Endodermal cell (in vitro differentiated cells): ENCODE measurements around the gene DNASE2. TPM values are rescaled to one million over a fixed set of nuclear protein-coding genes. Genes with fewer than 3 reads are reported as not detected.

Source experiments
- DNase-seq: peaks from one replicate; pipeline ENCODE4 v3.0.0-alpha.2; 2017
- H3K27ac ChIP-seq: 2 replicates; pipeline ENCODE4 v1.5.1; 2013; ENCODE audit warnings: mild to moderate bottlenecking, low read depth, low read length, moderate library complexity
- H3K27me3 ChIP-seq: 2 replicates; pipeline ENCODE4 v1.6.1; 2013; ENCODE audit warnings: mild to moderate bottlenecking, low read length, moderate library complexity; ENCODE audit not compliant: insufficient read depth, control insufficient read depth, poor library complexity, severe bottlenecking
- H3K36me3 ChIP-seq: 2 replicates; pipeline ENCODE4 v1.7.0; 2013; ENCODE audit warnings: mild to moderate bottlenecking, low read length, moderate library complexity; ENCODE audit not compliant: control insufficient read depth, insufficient read depth
- H3K4me1 ChIP-seq: one replicate; pipeline ENCODE4 v1.7.0; 2013; ENCODE audit warnings: low read length; ENCODE audit not compliant: control insufficient read depth, insufficient read depth
- H3K4me3 ChIP-seq: 2 replicates; pipeline ENCODE4 v1.5.1; 2013; ENCODE audit warnings: mild to moderate bottlenecking, low read length, moderate library complexity
- H3K9ac ChIP-seq: 2 replicates; pipeline ENCODE4 v1.6.1; 2013; ENCODE audit warnings: mild to moderate bottlenecking, low read length, moderate library complexity; ENCODE audit not compliant: poor library complexity, severe bottlenecking; ENCODE audit errors: extremely low read depth
- H3K9me3 ChIP-seq: 2 replicates; pipeline ENCODE4 v1.6.1; 2013; ENCODE audit warnings: mild to moderate bottlenecking, low read length, moderate library complexity; ENCODE audit not compliant: control insufficient read depth
- H3K27ac Mint-ChIP-seq: 2 replicates; pipeline ENCODE4 v1.8.0; 2020; ENCODE audit warnings: mixed read lengths
- H3K27me3 Mint-ChIP-seq: 2 replicates; pipeline ENCODE4 v1.8.0; 2021; ENCODE audit warnings: mild to moderate bottlenecking, mixed read lengths; ENCODE audit not compliant: insufficient read depth
- H3K36me3 Mint-ChIP-seq: 2 replicates; pipeline ENCODE4 v1.8.0; 2020; ENCODE audit warnings: low read depth, mixed read lengths
- H3K4me1 Mint-ChIP-seq: 2 replicates; pipeline ENCODE4 v1.8.0; 2020; ENCODE audit warnings: mixed read lengths
- H3K4me3 Mint-ChIP-seq: 2 replicates; pipeline ENCODE4 v1.8.0; 2020; ENCODE audit warnings: mild to moderate bottlenecking, moderate library complexity, mixed read lengths
- H3K9me3 Mint-ChIP-seq: 2 replicates; pipeline ENCODE4 v1.8.0; 2020; ENCODE audit warnings: mild to moderate bottlenecking, mixed read lengths
- WGBS, 2 experiments: methylation state at CpG; one replicate each; pipeline versions ENCODE4 v1.1.5 to v1.1.7; 2013; ENCODE audit warnings: missing lambda C conversion rate in 2 of 2, mixed read lengths in 1 of 2; ENCODE audit not compliant: insufficient coverage in 1 of 2, insufficient read length in 1 of 2; 5-methylcytosine and 5-hydroxymethylcytosine counted together
- total RNA-seq, 2 donors: library from RNA; stranded (reverse); fragmentation: NEBNext Ultra II Directional in 1 of 2; extraction: Animal tissue kit (Norgen Biotek cat#: 25700) in 1 of 2; gene quantifications; 2 replicates in 1 of 2; 3 replicates in 1 of 2; pipeline ENCODE4 v1.2.1, GENCODE V29; 2021
- TF ChIP-seq, protein P1 (sequence below): fragments of 200-600 bp; sonication (generic); conservative IDR thresholded peaks from 2 replicates; pipeline ENCODE4 v1.5.0; 2021; ENCODE audit warnings: antibody characterized with exemption, mild to moderate bottlenecking

DNASE2 gene
- total RNA-seq, 2 donors from 2014 or later, result 20.8 to 32.3 TPM

DNA sequence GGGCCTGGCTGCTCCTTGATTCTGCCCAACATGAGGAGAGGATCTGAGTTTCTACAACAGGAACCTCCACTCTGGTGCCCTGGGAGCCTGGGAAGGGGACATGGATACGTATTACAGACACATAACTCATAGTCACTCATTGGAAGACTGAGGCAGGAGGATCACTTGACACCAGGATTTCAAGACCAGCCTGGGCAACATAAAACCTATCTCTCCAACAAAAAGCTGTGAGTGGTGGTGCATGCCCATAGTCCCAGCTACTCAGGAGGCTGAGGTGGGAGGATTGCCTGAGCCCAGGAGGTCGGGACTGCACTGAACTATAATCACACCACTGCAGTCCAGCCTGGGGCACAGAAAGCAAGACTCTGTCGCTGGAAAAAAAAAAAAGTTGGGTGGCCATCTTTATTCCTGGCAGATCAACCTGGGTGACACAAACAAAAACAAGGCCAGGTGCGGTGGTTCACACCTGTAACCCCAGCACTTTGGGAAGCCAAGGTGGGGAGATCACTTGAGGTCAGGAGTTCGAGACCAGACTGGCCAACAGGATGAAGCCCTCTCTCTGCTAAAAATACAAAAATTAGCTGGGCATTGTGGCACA lies 6.9 kb upstream of the DNASE2 start:
- no peak overlapping the region for H3K27ac ChIP-seq
- TF ChIP-seq, protein P1, sequence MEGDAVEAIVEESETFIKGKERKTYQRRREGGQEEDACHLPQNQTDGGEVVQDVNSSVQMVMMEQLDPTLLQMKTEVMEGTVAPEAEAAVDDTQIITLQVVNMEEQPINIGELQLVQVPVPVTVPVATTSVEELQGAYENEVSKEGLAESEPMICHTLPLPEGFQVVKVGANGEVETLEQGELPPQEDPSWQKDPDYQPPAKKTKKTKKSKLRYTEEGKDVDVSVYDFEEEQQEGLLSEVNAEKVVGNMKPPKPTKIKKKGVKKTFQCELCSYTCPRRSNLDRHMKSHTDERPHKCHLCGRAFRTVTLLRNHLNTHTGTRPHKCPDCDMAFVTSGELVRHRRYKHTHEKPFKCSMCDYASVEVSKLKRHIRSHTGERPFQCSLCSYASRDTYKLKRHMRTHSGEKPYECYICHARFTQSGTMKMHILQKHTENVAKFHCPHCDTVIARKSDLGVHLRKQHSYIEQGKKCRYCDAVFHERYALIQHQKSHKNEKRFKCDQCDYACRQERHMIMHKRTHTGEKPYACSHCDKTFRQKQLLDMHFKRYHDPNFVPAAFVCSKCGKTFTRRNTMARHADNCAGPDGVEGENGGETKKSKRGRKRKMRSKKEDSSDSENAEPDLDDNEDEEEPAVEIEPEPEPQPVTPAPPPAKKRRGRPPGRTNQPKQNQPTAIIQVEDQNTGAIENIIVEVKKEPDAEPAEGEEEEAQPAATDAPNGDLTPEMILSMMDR, result no peak
- Mint-ChIP-seq H3K27me3 (peaks cover 29% of the 10 kb centered on the region), H3K36me3 (peaks cover under 1% of the 10 kb centered on the region), H3K9me3 (peaks cover 21% of the 10 kb centered on the region), H3K4me1 (peaks cover 14% of the 10 kb centered on the region), H3K27ac (no peak overlapping the region), H3K4me3 (no peak overlapping the region)
- WGBS, 2 experiments, result 71 to 77% methylated on average over 5 of the region's 5 CpGs
- H3K9me3 ChIP-seq, result peaks cover 18% of the 10 kb centered on the region
- H3K4me3 ChIP-seq, result no peak overlapping the region
- no peak overlapping the region for H3K9ac ChIP-seq
- no peaks in the 10 kb centered on the region for H3K4me1 ChIP-seq
- H3K36me3 ChIP-seq, result peaks cover 1% of the 10 kb centered on the region
- DNase-seq, result no peak
- H3K27me3 ChIP-seq, result peaks cover 37% of the 10 kb centered on the region

- Mint-ChIP-seq H3K4me1 (peaks cover 14% of the 10 kb centered on the region), H3K27ac (peak within 1 kb of the TSS; percentile 26), H3K9me3 (peaks cover 26% of the 10 kb centered on the region), H3K27me3 (peaks cover 38% of the 10 kb centered on the region), H3K36me3 (no peaks in the 10 kb centered on the region), H3K4me3 (peak within 1 kb of the TSS; percentile 71)
- no peaks in the 10 kb centered on the region for H3K36me3 ChIP-seq
- TF ChIP-seq, protein P1, result no peak
- no peaks in the 10 kb centered on the region for H3K4me1 ChIP-seq
- H3K4me3 ChIP-seq, result peak within 1 kb of the TSS; percentile 77
- 68 to 81% methylated on average over 4 to 17 of the region's 17 CpGs for WGBS, 2 experiments
- DNase-seq, result no peak
- H3K9ac ChIP-seq, result peak within 1 kb of the TSS; percentile 20
- H3K27ac ChIP-seq, result no peak within 1 kb of the TSS
- peaks cover 18% of the 10 kb centered on the region for H3K9me3 ChIP-seq
- peaks cover 37% of the 10 kb centered on the region for H3K27me3 ChIP-seq
Measured at GRCh38 chr19:12886969-12887747, 5.9 kb upstream of the DNASE2 start, which contains the start of gene KLF1. Gene KLF1, minus strand, starts transcription at chr19:12887201. Its CDS starts 61 bp downstream, at chr19:12887140.

DNA sequence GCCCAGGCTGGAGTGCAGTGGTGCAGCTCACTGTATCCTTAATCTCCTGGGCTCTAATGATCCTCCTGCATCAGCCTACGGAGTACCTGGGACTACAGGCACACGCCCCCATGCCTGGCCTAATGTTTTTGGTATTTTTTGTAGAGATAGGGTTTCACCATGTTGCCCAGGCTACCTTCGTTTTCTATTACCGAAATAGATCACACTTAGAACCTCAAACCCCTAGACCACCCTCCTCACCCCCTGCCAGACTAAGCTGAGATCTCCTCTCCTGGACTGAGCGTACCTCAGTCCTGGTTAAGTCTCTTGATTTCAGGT lies 5.4 kb upstream of the DNASE2 start:
- no peak overlapping the region for H3K9ac ChIP-seq
- no peak overlapping the region for H3K4me3 ChIP-seq
- H3K9me3 ChIP-seq, result peaks cover 18% of the 10 kb centered on the region
- H3K36me3 ChIP-seq, result no peaks in the 10 kb centered on the region
- peak overlapping the region; percentile 26 for H3K27ac Mint-ChIP-seq
- H3K27ac ChIP-seq, result no peak overlapping the region
- peaks cover 37% of the 10 kb centered on the region for H3K27me3 ChIP-seq
- peaks cover 38% of the 10 kb centered on the region for H3K27me3 Mint-ChIP-seq
- WGBS, 2 experiments, result 80 to 90% methylated on average over 3 to 5 of the region's 5 CpGs
- peaks cover 26% of the 10 kb centered on the region for H3K9me3 Mint-ChIP-seq
- H3K36me3 Mint-ChIP-seq, result no peaks in the 10 kb centered on the region
- TF ChIP-seq, protein P1, result no peak
- no peak for DNase-seq
- no peaks in the 10 kb centered on the region for H3K4me1 ChIP-seq
- H3K4me3 Mint-ChIP-seq, result peak overlapping the region; percentile 71
- peaks cover 10% of the 10 kb centered on the region for H3K4me1 Mint-ChIP-seq
